Measurements from ENCODE around the gene USP10. TPM values are rescaled to one million over a fixed set of nuclear protein-coding genes. Genes with fewer than 3 reads are reported as not detected.

The USP10 gene
- total and polyA plus RNA-seq, 3 donors from 2014 or later = 53.6 to 108 (median 101) TPM

DNA sequence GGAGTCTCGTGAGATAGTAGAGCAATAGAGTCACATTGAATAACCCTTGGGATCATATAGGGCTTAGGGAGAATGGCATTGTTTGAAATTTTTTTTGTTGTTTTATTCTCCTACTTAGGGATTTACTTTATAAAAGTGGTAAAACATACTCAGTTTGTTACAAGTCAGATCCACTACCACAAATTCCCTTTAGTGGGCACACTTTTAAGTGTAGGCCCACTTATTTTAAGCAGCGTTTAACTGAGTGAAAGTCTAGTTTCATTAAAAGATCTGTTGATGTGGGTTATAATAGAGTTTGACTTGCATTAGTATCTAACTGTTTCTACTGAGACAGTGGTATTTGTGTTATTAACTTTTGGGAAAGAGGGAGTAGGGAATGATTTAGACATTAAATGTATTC, 49.3 kb downstream of the USP10 start:
- no peaks in the 10 kb centered on the region for H3K27me3 ChIP-seq
- no peak for TF ChIP-seq POLR2A (IDR thresholded peaks at IDR 0.05)
- TF ChIP-seq, protein P1, sequence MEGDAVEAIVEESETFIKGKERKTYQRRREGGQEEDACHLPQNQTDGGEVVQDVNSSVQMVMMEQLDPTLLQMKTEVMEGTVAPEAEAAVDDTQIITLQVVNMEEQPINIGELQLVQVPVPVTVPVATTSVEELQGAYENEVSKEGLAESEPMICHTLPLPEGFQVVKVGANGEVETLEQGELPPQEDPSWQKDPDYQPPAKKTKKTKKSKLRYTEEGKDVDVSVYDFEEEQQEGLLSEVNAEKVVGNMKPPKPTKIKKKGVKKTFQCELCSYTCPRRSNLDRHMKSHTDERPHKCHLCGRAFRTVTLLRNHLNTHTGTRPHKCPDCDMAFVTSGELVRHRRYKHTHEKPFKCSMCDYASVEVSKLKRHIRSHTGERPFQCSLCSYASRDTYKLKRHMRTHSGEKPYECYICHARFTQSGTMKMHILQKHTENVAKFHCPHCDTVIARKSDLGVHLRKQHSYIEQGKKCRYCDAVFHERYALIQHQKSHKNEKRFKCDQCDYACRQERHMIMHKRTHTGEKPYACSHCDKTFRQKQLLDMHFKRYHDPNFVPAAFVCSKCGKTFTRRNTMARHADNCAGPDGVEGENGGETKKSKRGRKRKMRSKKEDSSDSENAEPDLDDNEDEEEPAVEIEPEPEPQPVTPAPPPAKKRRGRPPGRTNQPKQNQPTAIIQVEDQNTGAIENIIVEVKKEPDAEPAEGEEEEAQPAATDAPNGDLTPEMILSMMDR (IDR thresholded peaks at IDR 0.05) = no peak
- intact Hi-C loops (cut with DNase I; ENCODE audit: low total_unique reads) = no loop called here
- peak overlapping the region in 1 of 2 donors; percentile 5 for H3K27ac ChIP-seq
- no peaks in the 10 kb centered on the region for H3K9me3 ChIP-seq
- H3K4me3 ChIP-seq = no peak overlapping the region
- 73 to 76% methylated on average over 2 of the region's 2 CpGs for WGBS, 2 donors
- no peaks in the 10 kb centered on the region for H3K36me3 ChIP-seq (ENCODE audit: low read depth, missing control alignments)
- H3K4me1 ChIP-seq = peaks cover 18% of the 10 kb centered on the region
- DNase-seq = no peak

DNA sequence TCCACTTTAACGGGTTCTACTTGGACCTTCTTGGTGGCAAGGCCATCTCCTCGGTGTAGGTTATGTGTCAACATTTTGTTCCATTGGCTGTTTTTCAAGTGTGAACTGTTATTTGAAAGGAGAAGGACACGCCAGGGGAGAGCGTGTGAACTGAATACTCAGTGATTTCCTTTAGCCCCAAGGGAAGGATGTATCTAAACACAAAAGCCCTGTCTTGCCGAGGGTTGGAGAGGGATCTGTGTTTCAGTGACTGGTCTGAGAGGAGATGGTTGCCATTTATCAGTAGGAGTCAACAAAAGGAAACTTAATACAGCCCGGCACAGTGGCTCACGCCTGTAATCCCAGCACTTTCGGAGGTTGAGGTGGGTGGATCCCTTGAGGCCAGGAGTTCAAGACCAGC, 50.0 kb downstream of the USP10 start:
- peaks cover 24% of the 10 kb centered on the region for H3K4me1 ChIP-seq
- TF ChIP-seq, protein P1 (IDR thresholded peaks at IDR 0.05) = no peak
- TF ChIP-seq POLR2A (IDR thresholded peaks at IDR 0.05) = no peak
- H3K9me3 ChIP-seq = no peaks in the 10 kb centered on the region
- DNase-seq = no peak
- WGBS, 2 donors = 40 to 46% methylated on average over 8 of the region's 8 CpGs
- H3K27ac ChIP-seq = peak overlapping the region in 1 of 2 donors; percentile 66
- no peaks in the 10 kb centered on the region for H3K36me3 ChIP-seq (ENCODE audit: low read depth, missing control alignments)
- intact Hi-C loops (cut with DNase I; ENCODE audit: low total_unique reads) = no loop called here
- no peaks in the 10 kb centered on the region for H3K27me3 ChIP-seq
- H3K4me3 ChIP-seq = no peak overlapping the region

DNA sequence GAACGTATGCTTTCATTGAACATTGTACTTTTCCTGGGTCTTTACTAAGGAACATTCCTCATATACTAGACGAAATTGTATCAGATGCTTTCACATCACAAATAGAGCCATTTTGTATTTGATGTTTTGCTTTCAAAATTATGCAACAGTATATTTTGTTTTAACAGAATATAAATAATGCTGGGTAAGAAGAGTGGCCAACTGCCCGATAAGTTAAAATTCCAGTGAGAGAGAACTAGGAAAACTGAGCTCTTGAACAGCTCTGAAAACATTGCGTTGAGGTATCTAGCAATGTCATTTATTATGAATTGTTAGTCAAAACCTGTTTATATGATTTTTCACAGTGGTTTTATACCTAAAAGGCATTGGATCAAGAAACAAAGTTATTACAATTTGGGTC, 50.8 kb downstream of the USP10 start:
- TF ChIP-seq, protein P1 (IDR thresholded peaks at IDR 0.05) = no peak
- TF ChIP-seq POLR2A (IDR thresholded peaks at IDR 0.05) = no peak
- intact Hi-C loops (cut with DNase I; ENCODE audit: low total_unique reads) = no loop called here
- peaks cover 31% of the 10 kb centered on the region for H3K4me1 ChIP-seq

DNA sequence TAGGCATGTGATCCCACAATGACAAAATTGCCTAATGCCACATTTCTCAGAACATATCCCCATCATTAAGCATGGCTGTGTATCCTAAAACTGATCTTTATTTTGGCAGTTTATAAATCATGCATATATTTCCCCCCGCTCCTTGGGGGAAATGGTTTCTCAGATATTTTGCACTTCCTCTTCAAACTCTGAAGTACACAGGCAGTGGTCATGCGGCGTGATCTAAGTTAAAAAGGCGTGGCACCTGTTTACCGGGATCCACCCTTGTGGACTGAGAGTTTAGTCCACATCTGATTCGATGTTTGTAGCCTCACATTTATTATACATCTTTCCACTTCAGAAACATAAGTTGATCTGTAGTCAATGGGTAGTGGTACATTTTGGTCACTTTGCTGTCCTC, 51.4 kb downstream of the USP10 start:
- no peak for DNase-seq
- Histone ChIP-seq H3K4me3 (no peak overlapping the region), H3K27me3 (no peaks in the 10 kb centered on the region), H3K4me1 (peaks cover 32% of the 10 kb centered on the region), H3K36me3 (ENCODE audit: low read depth, missing control alignments) (no peaks in the 10 kb centered on the region), H3K27ac (no peak overlapping the region), H3K9me3 (no peaks in the 10 kb centered on the region)
- no peak for TF ChIP-seq POLR2A (IDR thresholded peaks at IDR 0.05)
- TF ChIP-seq, protein P1 (IDR thresholded peaks at IDR 0.05) = no peak
- intact Hi-C loops (cut with DNase I; ENCODE audit: low total_unique reads) = no loop called here
- WGBS, 2 donors = 94 to 96% methylated on average over 6 of the region's 6 CpGs

More for the DNA sequence above, 50.8 kb downstream of the USP10 start:
- Histone ChIP-seq H3K36me3 (ENCODE audit: low read depth, missing control alignments) (no peaks in the 10 kb centered on the region), H3K9me3 (no peaks in the 10 kb centered on the region), H3K27me3 (no peaks in the 10 kb centered on the region), H3K4me3 (no peak overlapping the region), H3K27ac (peak overlapping the region in 1 of 2 donors; percentile 66)
- 86 to 87% methylated on average over 4 of the region's 4 CpGs for WGBS, 2 donors
- DNase-seq = no peak

DNA sequence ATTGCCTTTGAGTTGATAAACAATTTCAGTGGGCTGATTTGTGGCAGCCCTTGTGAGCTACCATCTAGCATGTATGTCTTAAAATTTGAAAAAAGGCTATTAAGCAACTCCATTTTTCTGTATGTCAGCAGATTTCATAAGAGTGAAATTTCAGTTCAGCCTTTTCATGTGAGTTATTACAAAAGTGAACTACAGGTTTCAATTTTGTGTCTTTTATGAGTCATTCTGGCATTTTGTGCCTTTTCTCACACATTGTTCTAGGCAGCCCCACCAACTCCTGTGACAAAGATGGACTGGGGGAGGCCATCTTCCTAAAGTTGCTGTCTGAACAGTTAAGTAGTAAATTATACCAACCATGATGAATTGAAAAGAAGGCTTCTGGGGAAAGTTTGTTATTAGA, 52.1 kb downstream of the USP10 start:
- H3K4me3 ChIP-seq = no peak overlapping the region
- no peaks in the 10 kb centered on the region for H3K27me3 ChIP-seq
- TF ChIP-seq, protein P1 (IDR thresholded peaks at IDR 0.05) = no peak
- TF ChIP-seq POLR2A (IDR thresholded peaks at IDR 0.05) = no peak
- no peak for DNase-seq
- peaks cover 32% of the 10 kb centered on the region for H3K4me1 ChIP-seq
- no peaks in the 10 kb centered on the region for H3K9me3 ChIP-seq
- H3K36me3 ChIP-seq (ENCODE audit: low read depth, missing control alignments) = no peaks in the 10 kb centered on the region
- H3K27ac ChIP-seq = no peak overlapping the region
- intact Hi-C loops (cut with DNase I; ENCODE audit: low total_unique reads) = no loop called here
